SK-N-SH (cell line): ENCODE data around the gene PTPMT1. TPM values are rescaled to one million over a fixed set of nuclear protein-coding genes. Genes with fewer than 3 reads are reported as not detected.

Source experiments
- CTCF ChIA-PET: fragments of 300-600, 350-600 bp; formaldehyde crosslinking; extraction: SDS; loops from one replicate; lab custom pipeline; 2021; lab: Yijun Ruan, JAX
- POLR2A ChIA-PET: fragments of 350-600 bp; sonication (Branson Sonifier 250); formaldehyde crosslinking; extraction: SDS; loops from one replicate; lab custom pipeline; 2020; ENCODE audit warnings: antibody characterized with exemption, inconsistent platforms; lab: Yijun Ruan, JAX
- DNase-seq: peaks from one replicate; pipeline ENCODE4 v3.0.0; 2012
- H2AFZ ChIP-seq: fragments of 200-600 bp; sonication (generic); 2 replicates; pipeline ENCODE4 v1.8.1; 2016; ENCODE audit warnings: antibody characterized with exemption, mild to moderate bottlenecking, low read depth
- H3F3A ChIP-seq: fragments of 200-600 bp; sonication (generic); replicated peaks from 2 replicates; pipeline ENCODE3; 2016; ENCODE audit warnings: antibody characterized with exemption, mild to moderate bottlenecking; ENCODE audit not compliant: insufficient read depth
- H3K27ac ChIP-seq, 2 experiments: fragments of 200-500 bp in 1 of 2; fragments of 200-600 bp in 1 of 2; sonication (Bioruptor generic) in 1 of 2; sonication (generic), shearing (Covaris generic) in 1 of 2; 2 replicates each; pipeline versions ENCODE4 v1.5.1 to v1.6.1; 2014 to 2016; ENCODE audit warnings: low read depth in 2 of 2, inconsistent platforms in 1 of 2, low read length in 1 of 2, mild to moderate bottlenecking in 1 of 2, mixed read lengths in 1 of 2
- H3K27me3 ChIP-seq: fragments of 200-600 bp; sonication (generic), shearing (Covaris generic); 2 replicates; pipeline ENCODE4 v1.6.1; 2016; ENCODE audit warnings: mixed run types; ENCODE audit not compliant: insufficient read depth
- H3K36me3 ChIP-seq, 2 experiments: fragments of 200-500 bp in 1 of 2; fragments of 200-600 bp in 1 of 2; sonication (Bioruptor generic) in 1 of 2; sonication (generic) in 1 of 2; replicated peaks in 1 of 2; 2 replicates each; pipeline versions ENCODE3 to v1.5.1; 2014 to 2016; ENCODE audit warnings: low read length in 1 of 2, mild to moderate bottlenecking in 1 of 2; ENCODE audit not compliant: insufficient read depth in 2 of 2, control insufficient read depth in 1 of 2
- H3K4me1 ChIP-seq, 2 experiments: fragments of 200-500 bp in 1 of 2; fragments of 200-600 bp in 1 of 2; sonication (Bioruptor generic) in 1 of 2; sonication (generic), shearing (Covaris generic) in 1 of 2; 2 replicates each; pipeline versions ENCODE4 v1.5.1 to v1.6.1; 2014 to 2016; ENCODE audit warnings: low read depth in 1 of 2, low read length in 1 of 2, mixed run types in 1 of 2; ENCODE audit not compliant: insufficient read depth in 2 of 2, control insufficient read depth in 1 of 2
- H3K4me2 ChIP-seq: fragments of 200-600 bp; sonication (generic), shearing (Covaris generic); 2 replicates; pipeline ENCODE4 v1.6.1; 2017; ENCODE audit warnings: mixed run types
- H3K4me3 ChIP-seq, 2 experiments: fragments of 200-500 bp in 1 of 2; fragments of 200-600 bp in 1 of 2; sonication (Bioruptor generic) in 1 of 2; sonication (generic), shearing (Covaris generic) in 1 of 2; 2 replicates each; pipeline versions ENCODE4 v1.5.1 to v1.8.1; 2014 to 2016; ENCODE audit warnings: low read depth in 2 of 2, inconsistent platforms in 1 of 2, low read length in 1 of 2, mild to moderate bottlenecking in 1 of 2, mixed read lengths in 1 of 2, moderate library complexity in 1 of 2
- H3K79me2 ChIP-seq: fragments of 200-600 bp; sonication (generic); 2 replicates; pipeline ENCODE4 v1.8.1; 2017; ENCODE audit warnings: mild to moderate bottlenecking; ENCODE audit not compliant: insufficient read depth
- H3K9ac ChIP-seq: fragments of 200-600 bp; sonication (generic); 2 replicates; pipeline ENCODE4 v1.6.1; 2017; ENCODE audit warnings: mixed run types
- H3K9me2 ChIP-seq: fragments of 200-600 bp; sonication (generic); 2 replicates; pipeline ENCODE4 v1.6.1; 2017; ENCODE audit warnings: mixed run types
- H3K9me3 ChIP-seq: fragments of 200-600 bp; sonication (generic); 2 replicates; pipeline ENCODE4 v1.6.1; 2017; ENCODE audit warnings: mixed run types, mild to moderate bottlenecking, moderate library complexity
- H4K20me1 ChIP-seq: fragments of 200-600 bp; sonication (generic); 2 replicates; pipeline ENCODE4 v1.6.1; 2017; ENCODE audit warnings: mild to moderate bottlenecking, mixed run types; ENCODE audit not compliant: insufficient read depth
- ELF1 ChIP-seq: IDR thresholded peaks from 2 replicates; pipeline ENCODE4 v1.4.0; 2012
- EP300 ChIP-seq, 2 experiments: IDR thresholded peaks; 2 replicates each; pipeline versions ENCODE4 v1.4.0 to v1.6.1; 2012; ENCODE audit warnings: borderline replicate concordance in 1 of 2, low read depth in 1 of 2, low read length in 1 of 2
- EZH2phosphoT487 ChIP-seq: fragments of 200-600 bp; sonication (generic); IDR thresholded peaks from 2 replicates; pipeline ENCODE4 v1.6.1; 2017; ENCODE audit warnings: low read depth, mixed run types, mild to moderate bottlenecking, antibody characterized with exemption, moderate library complexity, borderline replicate concordance
- FOSL2 ChIP-seq: IDR thresholded peaks from 2 replicates; pipeline ENCODE4 v1.4.0; 2012; ENCODE audit warnings: low read depth, mild to moderate bottlenecking, moderate library complexity, borderline replicate concordance
- FOXJ3 ChIP-seq: sonication (generic); formaldehyde crosslinking; IDR thresholded peaks from 2 replicates; pipeline ENCODE4 v1.5.1; 2020; ENCODE audit warnings: mild to moderate bottlenecking, missing genetic modification reagents
- FOXM1 ChIP-seq: IDR thresholded peaks from 2 replicates; pipeline ENCODE4 v1.4.0; 2012; ENCODE audit warnings: low read depth, mild to moderate bottlenecking
- GATA2 ChIP-seq: sonication (generic); formaldehyde crosslinking; IDR thresholded peaks from 2 replicates; pipeline ENCODE4 v1.5.0; 2020; ENCODE audit warnings: mild to moderate bottlenecking, missing genetic modification reagents
- JUND ChIP-seq: IDR thresholded peaks from 2 replicates; pipeline ENCODE4 v1.4.0; 2012
- NFIC ChIP-seq: IDR thresholded peaks from 2 replicates; pipeline ENCODE4 v1.4.0; 2012; ENCODE audit warnings: borderline replicate concordance
- NRF1 ChIP-seq: IDR thresholded peaks from 2 replicates; pipeline ENCODE4 v1.6.1; 2012; ENCODE audit warnings: low read depth, mild to moderate bottlenecking, low read length
- RAD21 ChIP-seq: IDR thresholded peaks from 2 replicates; pipeline ENCODE4 v1.6.1; 2012; ENCODE audit warnings: mild to moderate bottlenecking, low read length
- RCOR1 ChIP-seq: fragments of 150-350 bp; IDR thresholded peaks from 2 replicates; pipeline ENCODE4 v1.6.1; 2017; ENCODE audit warnings: antibody characterized with exemption, low read length
- RFX5 ChIP-seq: IDR thresholded peaks from 2 replicates; pipeline ENCODE4 v1.6.1; 2012; ENCODE audit warnings: mild to moderate bottlenecking, improper control_type of control experiment, low read length
- SIN3A ChIP-seq: IDR thresholded peaks from 2 replicates; pipeline ENCODE4 v1.6.1; 2012; ENCODE audit warnings: low read depth, mild to moderate bottlenecking, low read length, moderate library complexity, borderline replicate concordance
- TCF12 ChIP-seq: IDR thresholded peaks from 2 replicates; pipeline ENCODE4 v1.4.0; 2012
- TEAD4 ChIP-seq: IDR thresholded peaks from 2 replicates; pipeline ENCODE4 v1.4.0; 2012; ENCODE audit warnings: mild to moderate bottlenecking, borderline replicate concordance; ENCODE audit not compliant: insufficient read depth
- WGBS: methylation state at CpG from one replicate; pipeline ENCODE4 v1.1.6; 2017; ENCODE audit warnings: low lambda C conversion rate; 5-methylcytosine and 5-hydroxymethylcytosine counted together
- polyA plus RNA-seq, 3 experiments: library from polyadenylated mRNA; depleted of rRNA; stranded (reverse); fragments of >200 nt; gene quantifications; 2 replicates each; pipeline ENCODE4 v1.2.3, GENCODE V29; 2012
- TF ChIP-seq, protein P1 (sequence below): fragments of 150-350 bp; IDR thresholded peaks from 2 replicates; pipeline ENCODE4 v1.6.1; 2017; ENCODE audit warnings: antibody characterized with exemption, low read length, low read depth, borderline replicate concordance
- TF ChIP-seq, protein P2 (sequence below): IDR thresholded peaks from 2 replicates; pipeline ENCODE4; 2012
- TF ChIP-seq, protein P3 (sequence below): IDR thresholded peaks from 2 replicates; pipeline ENCODE4 v1.6.1; 2012; ENCODE audit warnings: mild to moderate bottlenecking, low read depth, low read length, moderate library complexity
- TF ChIP-seq, protein P4 (sequence below): IDR thresholded peaks from 2 replicates; pipeline ENCODE4 v1.4.0; 2012; ENCODE audit warnings: low read depth, borderline replicate concordance

The PTPMT1 gene
- polyA plus RNA-seq, 1 of the 3 experiments (the other 2 are of a cell fraction): 64.4 TPM

DNA sequence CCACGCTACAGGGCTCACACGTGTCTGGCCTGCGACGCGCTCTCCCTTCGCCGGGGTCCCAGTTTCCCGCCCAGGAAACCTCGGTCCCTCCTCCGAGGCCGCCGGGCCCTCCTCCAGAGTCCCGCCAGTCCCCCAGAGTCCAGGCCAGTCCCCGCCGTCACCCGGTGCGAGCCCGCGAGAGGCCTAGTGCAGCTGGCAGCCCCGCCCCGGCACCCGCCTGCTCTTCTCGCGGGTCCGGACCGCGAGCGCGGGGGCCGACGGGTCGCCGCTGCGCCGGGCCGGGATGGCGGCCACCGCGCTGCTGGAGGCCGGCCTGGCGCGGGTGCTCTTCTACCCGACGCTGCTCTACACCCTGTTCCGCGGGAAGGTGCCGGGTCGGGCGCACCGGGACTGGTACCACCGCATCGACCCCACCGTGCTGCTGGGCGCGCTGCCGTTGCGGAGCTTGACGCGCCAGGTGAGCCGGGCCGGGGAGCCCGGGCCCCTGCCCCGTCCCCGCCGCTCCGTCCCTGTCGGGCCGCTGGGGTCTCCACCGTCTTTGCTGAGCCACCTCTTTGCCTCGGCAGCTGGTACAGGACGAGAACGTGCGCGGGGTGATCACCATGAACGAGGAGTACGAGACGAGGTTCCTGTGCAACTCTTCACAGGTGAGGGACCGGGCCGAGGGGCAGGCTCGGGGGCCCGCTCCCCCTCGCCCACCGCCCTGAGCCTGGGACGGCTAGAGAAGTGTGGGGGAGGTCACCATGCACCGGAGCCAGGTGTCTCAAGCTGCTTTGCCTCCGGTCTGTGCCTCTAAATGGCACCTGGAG is at the start of gene PTPMT1 (continued):
- TF ChIP-seq TEAD4 (no peak), FOXM1 (no peak), SIN3A (peak; percentile 32; the same call in 1 of the 2 replicates), EZH2phosphoT487 (no peak), NRF1 (no peak), RAD21 (no peak), FOXJ3 (CRISPR knock-in tag) (no peak), RFX5 (no peak)
- TF ChIP-seq, protein P1, sequence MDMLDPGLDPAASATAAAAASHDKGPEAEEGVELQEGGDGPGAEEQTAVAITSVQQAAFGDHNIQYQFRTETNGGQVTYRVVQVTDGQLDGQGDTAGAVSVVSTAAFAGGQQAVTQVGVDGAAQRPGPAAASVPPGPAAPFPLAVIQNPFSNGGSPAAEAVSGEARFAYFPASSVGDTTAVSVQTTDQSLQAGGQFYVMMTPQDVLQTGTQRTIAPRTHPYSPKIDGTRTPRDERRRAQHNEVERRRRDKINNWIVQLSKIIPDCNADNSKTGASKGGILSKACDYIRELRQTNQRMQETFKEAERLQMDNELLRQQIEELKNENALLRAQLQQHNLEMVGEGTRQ: no peak
- TF ChIP-seq, protein P2, sequence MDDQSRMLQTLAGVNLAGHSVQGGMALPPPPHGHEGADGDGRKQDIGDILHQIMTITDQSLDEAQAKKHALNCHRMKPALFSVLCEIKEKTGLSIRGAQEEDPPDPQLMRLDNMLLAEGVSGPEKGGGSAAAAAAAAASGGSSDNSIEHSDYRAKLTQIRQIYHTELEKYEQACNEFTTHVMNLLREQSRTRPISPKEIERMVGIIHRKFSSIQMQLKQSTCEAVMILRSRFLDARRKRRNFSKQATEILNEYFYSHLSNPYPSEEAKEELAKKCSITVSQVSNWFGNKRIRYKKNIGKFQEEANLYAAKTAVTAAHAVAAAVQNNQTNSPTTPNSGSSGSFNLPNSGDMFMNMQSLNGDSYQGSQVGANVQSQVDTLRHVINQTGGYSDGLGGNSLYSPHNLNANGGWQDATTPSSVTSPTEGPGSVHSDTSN: no peak

DNA sequence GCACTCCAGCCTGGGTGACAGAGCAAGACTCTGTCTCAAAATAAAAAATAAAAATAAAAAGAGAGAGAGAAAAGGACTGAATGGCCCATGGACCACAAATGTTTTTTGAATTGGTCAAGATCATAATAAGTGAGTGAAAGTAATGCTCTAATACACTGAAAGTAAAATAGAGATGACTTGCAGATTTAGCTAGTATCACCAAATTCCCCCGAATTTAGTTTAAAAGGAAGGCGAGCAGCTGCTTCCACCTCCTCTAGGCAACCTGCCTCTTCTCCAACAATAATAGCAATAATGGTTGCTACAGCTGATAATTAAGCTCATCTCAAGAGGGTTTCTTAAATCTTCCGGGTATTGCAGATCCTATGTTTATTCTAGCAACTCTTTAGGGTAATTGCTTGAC is 49.2 kb upstream of the PTPMT1 start:
- peaks cover 0 to 8% of the 10 kb centered on the region in 2 experiments for H3K36me3 ChIP-seq
- ChIA-PET CTCF (interaction anchor here (1.1 to 1.6 kb wide), 2 partner anchors 15 to 16 kb away, joined by 3 to 4 read pairs; no protein-coding TSS in a partner anchor), POLR2A (interaction anchor here (0.6 kb wide), 1 partner anchor 90 kb away, joined by 3 read pairs; the partner anchor contains the start of gene PSMC3)
- DNase-seq: no peak
- peaks cover 85% of the 10 kb centered on the region for H4K20me1 ChIP-seq
- no peaks in the 10 kb centered on the region for H3K9me2 ChIP-seq
- no peak overlapping the region for H3K4me2 ChIP-seq
- 87% methylated on average over 3 of the region's 3 CpGs for WGBS
- H3K79me2 ChIP-seq: peaks cover 100% of the 10 kb centered on the region
- H3K4me3 ChIP-seq: no peak overlapping the region
- H3K9me3 ChIP-seq: no peaks in the 10 kb centered on the region
- H3F3A ChIP-seq: peaks cover 16% of the 10 kb centered on the region
- peak overlapping the region in 1 of 2 experiments; percentile 62; a peak in 2 of 4 replicates for H3K27ac ChIP-seq
- H3K27me3 ChIP-seq: no peaks in the 10 kb centered on the region
- no peak overlapping the region for H3K9ac ChIP-seq
- no peak overlapping the region for H2AFZ ChIP-seq
- H3K4me1 ChIP-seq: peaks cover 3 to 43% of the 10 kb centered on the region in 2 experiments; a peak in 3 of 4 replicates
- TF ChIP-seq NFIC (no peak), GATA2 (CRISPR knock-in tag) (no peak), SIN3A (no peak), RAD21 (no peak), FOSL2 (no peak), ELF1 (no peak), TCF12 (no peak), FOXM1 (no peak), EP300 (IDR thresholded peaks at IDR 0.05; ENCODE audit: borderline replicate concordance in 1 of 2, low read depth in 1 of 2, low read length in 1 of 2) (no peak), TEAD4 (no peak), JUND (no peak), RCOR1 (no peak)
- TF ChIP-seq, protein P2: no peak
- TF ChIP-seq, protein P3, sequence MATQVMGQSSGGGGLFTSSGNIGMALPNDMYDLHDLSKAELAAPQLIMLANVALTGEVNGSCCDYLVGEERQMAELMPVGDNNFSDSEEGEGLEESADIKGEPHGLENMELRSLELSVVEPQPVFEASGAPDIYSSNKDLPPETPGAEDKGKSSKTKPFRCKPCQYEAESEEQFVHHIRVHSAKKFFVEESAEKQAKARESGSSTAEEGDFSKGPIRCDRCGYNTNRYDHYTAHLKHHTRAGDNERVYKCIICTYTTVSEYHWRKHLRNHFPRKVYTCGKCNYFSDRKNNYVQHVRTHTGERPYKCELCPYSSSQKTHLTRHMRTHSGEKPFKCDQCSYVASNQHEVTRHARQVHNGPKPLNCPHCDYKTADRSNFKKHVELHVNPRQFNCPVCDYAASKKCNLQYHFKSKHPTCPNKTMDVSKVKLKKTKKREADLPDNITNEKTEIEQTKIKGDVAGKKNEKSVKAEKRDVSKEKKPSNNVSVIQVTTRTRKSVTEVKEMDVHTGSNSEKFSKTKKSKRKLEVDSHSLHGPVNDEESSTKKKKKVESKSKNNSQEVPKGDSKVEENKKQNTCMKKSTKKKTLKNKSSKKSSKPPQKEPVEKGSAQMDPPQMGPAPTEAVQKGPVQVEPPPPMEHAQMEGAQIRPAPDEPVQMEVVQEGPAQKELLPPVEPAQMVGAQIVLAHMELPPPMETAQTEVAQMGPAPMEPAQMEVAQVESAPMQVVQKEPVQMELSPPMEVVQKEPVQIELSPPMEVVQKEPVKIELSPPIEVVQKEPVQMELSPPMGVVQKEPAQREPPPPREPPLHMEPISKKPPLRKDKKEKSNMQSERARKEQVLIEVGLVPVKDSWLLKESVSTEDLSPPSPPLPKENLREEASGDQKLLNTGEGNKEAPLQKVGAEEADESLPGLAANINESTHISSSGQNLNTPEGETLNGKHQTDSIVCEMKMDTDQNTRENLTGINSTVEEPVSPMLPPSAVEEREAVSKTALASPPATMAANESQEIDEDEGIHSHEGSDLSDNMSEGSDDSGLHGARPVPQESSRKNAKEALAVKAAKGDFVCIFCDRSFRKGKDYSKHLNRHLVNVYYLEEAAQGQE: no peak
- TF ChIP-seq, protein P4, sequence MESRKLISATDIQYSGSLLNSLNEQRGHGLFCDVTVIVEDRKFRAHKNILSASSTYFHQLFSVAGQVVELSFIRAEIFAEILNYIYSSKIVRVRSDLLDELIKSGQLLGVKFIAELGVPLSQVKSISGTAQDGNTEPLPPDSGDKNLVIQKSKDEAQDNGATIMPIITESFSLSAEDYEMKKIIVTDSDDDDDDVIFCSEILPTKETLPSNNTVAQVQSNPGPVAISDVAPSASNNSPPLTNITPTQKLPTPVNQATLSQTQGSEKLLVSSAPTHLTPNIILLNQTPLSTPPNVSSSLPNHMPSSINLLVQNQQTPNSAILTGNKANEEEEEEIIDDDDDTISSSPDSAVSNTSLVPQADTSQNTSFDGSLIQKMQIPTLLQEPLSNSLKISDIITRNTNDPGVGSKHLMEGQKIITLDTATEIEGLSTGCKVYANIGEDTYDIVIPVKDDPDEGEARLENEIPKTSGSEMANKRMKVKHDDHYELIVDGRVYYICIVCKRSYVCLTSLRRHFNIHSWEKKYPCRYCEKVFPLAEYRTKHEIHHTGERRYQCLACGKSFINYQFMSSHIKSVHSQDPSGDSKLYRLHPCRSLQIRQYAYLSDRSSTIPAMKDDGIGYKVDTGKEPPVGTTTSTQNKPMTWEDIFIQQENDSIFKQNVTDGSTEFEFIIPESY: no peak
